GM12864 (cell line): ENCODE data around the gene CCDC69.

Experiments used
- DNase-seq: peaks from one replicate; pipeline ENCODE4 v3.0.0-alpha.2; 2011; ENCODE audit warnings: low read depth
- H3K4me3 ChIP-seq: 2 replicates; pipeline ENCODE4 v1.5.1; 2011; ENCODE audit warnings: mild to moderate bottlenecking, low read depth, low read length, control low read depth
- CTCF ChIP-seq: IDR thresholded peaks from 2 replicates; pipeline ENCODE4 v1.5.1; 2011; ENCODE audit warnings: low read depth, mild to moderate bottlenecking, moderate library complexity, low read length, control low read depth, inconsistent platforms; ENCODE audit errors: missing control alignments

The CCDC69 gene

GRCh38 chr5:151139015-151139414, 84.9 kb downstream of the CCDC69 start:
- no peak for DNase-seq
- no peak overlapping the region for H3K4me3 ChIP-seq
- no peak for TF ChIP-seq CTCF

- TF ChIP-seq CTCF: no peak
- H3K4me3 ChIP-seq: no peak overlapping the region
- no peak for DNase-seq
Observed at GRCh38 chr5:151138114-151138513, 85.8 kb downstream of the CCDC69 start.

- no peak overlapping the region for H3K4me3 ChIP-seq
- no peak for TF ChIP-seq CTCF
- DNase-seq: no peak
Observed at GRCh38 chr5:151137067-151137825, 86.6 kb downstream of the CCDC69 start.

- no peak for TF ChIP-seq CTCF
- no peak for DNase-seq
- no peak overlapping the region for H3K4me3 ChIP-seq
Observed at GRCh38 chr5:151134228-151134627, 89.7 kb downstream of the CCDC69 start.

- H3K4me3 ChIP-seq: no peak overlapping the region
- DNase-seq: no peak
- TF ChIP-seq CTCF: no peak
Observed at GRCh38 chr5:151132963-151133362, 90.9 kb downstream of the CCDC69 start.
